DND-41 (cell line): ENCODE measurements around the gene NR1D1.

Experiments used
- CTCF ChIP-seq: IDR thresholded peaks from 2 replicates; pipeline ENCODE4 v1.5.1; 2012; ENCODE audit warnings: borderline replicate concordance, low read length, moderate library complexity, mild to moderate bottlenecking; ENCODE audit not compliant: poor library complexity, severe bottlenecking; ENCODE audit errors: extremely low read depth
- EZH2 ChIP-seq: IDR thresholded peaks from 3 replicates; pipeline ENCODE4 v1.6.1; 2012; ENCODE audit warnings: borderline replicate concordance, low read depth, mild to moderate bottlenecking, moderate library complexity, low read length, inconsistent platforms; ENCODE audit not compliant: severe bottlenecking

- TF ChIP-seq CTCF (no peak), EZH2 (no peak)
Measured at GRCh38 chr17:40058186-40058784, 42.1 kb downstream of the NR1D1 start.
